Endothelial cell (in vitro differentiated cells): ENCODE measurements around the gene RNF227. TPM values are rescaled to one million over a fixed set of nuclear protein-coding genes. Genes with fewer than 3 reads are reported as not detected.

ENCODE experiments used
- DNase-seq: peaks from one replicate; pipeline ENCODE4 v3.0.0; 2021; ENCODE audit warnings: low spot score
- H3K27ac Mint-ChIP-seq: one replicate; pipeline ENCODE4 v1.8.0; 2021; ENCODE audit warnings: mixed read lengths, inconsistent platforms; ENCODE audit not compliant: unreplicated experiment
- H3K27me3 Mint-ChIP-seq: one replicate; pipeline ENCODE4 v1.8.0; 2021; ENCODE audit warnings: mild to moderate bottlenecking, moderate library complexity, mixed read lengths, inconsistent platforms; ENCODE audit not compliant: unreplicated experiment
- H3K36me3 Mint-ChIP-seq: one replicate; pipeline ENCODE4 v1.8.0; 2021; ENCODE audit warnings: mild to moderate bottlenecking, low read depth, mixed read lengths, inconsistent platforms; ENCODE audit not compliant: unreplicated experiment
- H3K4me1 Mint-ChIP-seq: one replicate; pipeline ENCODE4 v1.8.0; 2021; ENCODE audit warnings: mild to moderate bottlenecking, mixed read lengths, inconsistent platforms; ENCODE audit not compliant: unreplicated experiment
- H3K4me3 Mint-ChIP-seq: one replicate; pipeline ENCODE4 v1.8.0; 2021; ENCODE audit warnings: mild to moderate bottlenecking, mixed read lengths, inconsistent platforms; ENCODE audit not compliant: unreplicated experiment
- H3K9me3 Mint-ChIP-seq: one replicate; pipeline ENCODE4 v1.8.0; 2021; ENCODE audit warnings: mixed read lengths, inconsistent platforms; ENCODE audit not compliant: unreplicated experiment
- CTCF ChIP-seq: fragments of 200-600 bp; sonication (generic); IDR thresholded peaks from one replicate; pipeline ENCODE4 v1.5.0; 2021; ENCODE audit warnings: antibody characterized with exemption; ENCODE audit not compliant: unreplicated experiment
- total RNA-seq: library from RNA; stranded (reverse); fragmentation: NEBNext Ultra II Directional; extraction: Animal tissue kit (Norgen Biotek cat#: 25700); gene quantifications from one replicate; pipeline ENCODE4 v1.2.1, GENCODE V29; 2021; ENCODE audit not compliant: unreplicated experiment

RNF227 gene
- total RNA-seq, 1 donor from 2014 or later, result 0.77 TPM

DNA sequence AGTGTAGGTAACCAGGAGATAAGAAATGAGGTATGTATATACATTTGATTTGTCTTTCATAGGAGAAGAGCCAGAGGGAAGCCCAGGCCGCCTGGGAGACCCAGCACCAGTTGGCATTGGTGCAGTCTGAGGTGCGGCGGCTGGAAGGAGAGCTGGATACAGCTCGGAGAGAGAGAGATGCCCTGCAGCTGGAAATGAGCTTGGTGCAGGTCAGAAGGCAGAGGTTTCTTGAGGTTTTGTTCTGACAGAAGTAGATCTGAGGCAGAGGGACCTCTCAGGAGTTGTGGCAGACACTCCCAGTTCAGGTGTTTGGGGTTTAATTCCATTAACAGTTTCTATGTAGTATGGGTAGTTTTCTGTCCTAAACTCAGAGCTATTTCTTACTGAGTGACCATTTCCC lies 23.9 kb upstream of the RNF227 start:
- no peak overlapping the region for H3K27ac Mint-ChIP-seq
- no peaks in the 10 kb centered on the region for H3K9me3 Mint-ChIP-seq
- DNase-seq, result no peak
- peak overlapping the region; percentile 61 for H3K4me3 Mint-ChIP-seq
- H3K4me1 Mint-ChIP-seq, result no peaks in the 10 kb centered on the region
- peaks cover 2% of the 10 kb centered on the region for H3K27me3 Mint-ChIP-seq
- H3K36me3 Mint-ChIP-seq, result peaks cover 35% of the 10 kb centered on the region
- no peak for TF ChIP-seq CTCF

DNA sequence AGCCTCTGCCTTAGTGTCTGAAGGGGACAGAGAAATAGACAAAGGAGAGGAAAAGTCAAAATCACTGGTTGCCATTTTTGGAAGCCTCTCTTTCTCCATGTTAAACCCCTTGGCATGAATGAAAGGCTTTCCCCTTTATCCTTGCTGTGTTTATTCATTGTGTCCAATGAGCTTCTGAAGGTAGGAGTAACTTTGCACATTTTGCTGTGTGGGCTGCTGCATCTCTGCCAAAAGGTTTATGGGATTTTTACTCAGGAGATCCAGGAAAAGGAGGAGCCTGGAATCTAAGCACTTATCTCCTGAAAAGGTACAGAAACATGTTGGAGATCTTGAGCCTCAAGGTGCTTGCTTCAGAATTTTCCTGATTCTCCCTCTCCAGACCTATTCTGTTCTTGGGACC lies 19.8 kb upstream of the RNF227 start:
- no peaks in the 10 kb centered on the region for H3K9me3 Mint-ChIP-seq
- no peak overlapping the region for H3K4me3 Mint-ChIP-seq
- H3K4me1 Mint-ChIP-seq, result peaks cover 23% of the 10 kb centered on the region
- H3K27ac Mint-ChIP-seq, result no peak overlapping the region
- peaks cover 23% of the 10 kb centered on the region for H3K36me3 Mint-ChIP-seq
- no peak for TF ChIP-seq CTCF
- DNase-seq, result no peak
- peaks cover 5% of the 10 kb centered on the region for H3K27me3 Mint-ChIP-seq

- peak; percentile 24 for DNase-seq
- H3K4me1 Mint-ChIP-seq, result peaks cover 26% of the 10 kb centered on the region
- H3K36me3 Mint-ChIP-seq, result peaks cover 14% of the 10 kb centered on the region
- H3K27me3 Mint-ChIP-seq, result peaks cover 11% of the 10 kb centered on the region
- no peak for TF ChIP-seq CTCF
- H3K27ac Mint-ChIP-seq, result no peak overlapping the region
- no peaks in the 10 kb centered on the region for H3K9me3 Mint-ChIP-seq
- H3K4me3 Mint-ChIP-seq, result peak overlapping the region; percentile 100
These were observed 16.9 kb upstream of the RNF227 start for GRCh38 chr17:7932949-7933348.

DNA sequence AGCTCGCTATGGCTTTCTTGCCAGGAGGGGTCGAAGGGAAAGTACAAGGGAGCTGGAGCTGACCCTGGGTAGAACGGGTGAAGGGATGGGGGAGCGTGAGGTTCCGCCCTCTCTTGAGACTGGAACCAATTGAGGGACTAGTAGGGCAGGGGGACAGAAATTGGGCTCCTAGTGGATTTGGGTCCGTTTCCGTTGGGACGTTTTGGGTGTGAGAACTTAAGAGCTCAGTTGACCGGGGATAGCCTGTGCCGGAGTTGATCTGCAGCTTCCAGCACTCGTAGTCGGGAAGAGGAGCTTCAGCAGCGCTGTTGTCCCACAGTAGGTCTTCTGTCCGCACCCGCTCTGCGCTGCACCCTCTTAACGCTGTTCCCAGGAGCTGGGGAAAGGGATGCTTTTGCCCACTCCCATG lies 16.4 kb upstream of the RNF227 start:
- no peak for DNase-seq
- Mint-ChIP-seq H3K4me1 (peaks cover 28% of the 10 kb centered on the region), H3K36me3 (peaks cover 16% of the 10 kb centered on the region), H3K27me3 (peaks cover 13% of the 10 kb centered on the region), H3K27ac (peak overlapping the region; percentile 74), H3K4me3 (peak overlapping the region; percentile 100), H3K9me3 (no peaks in the 10 kb centered on the region)
- TF ChIP-seq CTCF, result no peak

DNA sequence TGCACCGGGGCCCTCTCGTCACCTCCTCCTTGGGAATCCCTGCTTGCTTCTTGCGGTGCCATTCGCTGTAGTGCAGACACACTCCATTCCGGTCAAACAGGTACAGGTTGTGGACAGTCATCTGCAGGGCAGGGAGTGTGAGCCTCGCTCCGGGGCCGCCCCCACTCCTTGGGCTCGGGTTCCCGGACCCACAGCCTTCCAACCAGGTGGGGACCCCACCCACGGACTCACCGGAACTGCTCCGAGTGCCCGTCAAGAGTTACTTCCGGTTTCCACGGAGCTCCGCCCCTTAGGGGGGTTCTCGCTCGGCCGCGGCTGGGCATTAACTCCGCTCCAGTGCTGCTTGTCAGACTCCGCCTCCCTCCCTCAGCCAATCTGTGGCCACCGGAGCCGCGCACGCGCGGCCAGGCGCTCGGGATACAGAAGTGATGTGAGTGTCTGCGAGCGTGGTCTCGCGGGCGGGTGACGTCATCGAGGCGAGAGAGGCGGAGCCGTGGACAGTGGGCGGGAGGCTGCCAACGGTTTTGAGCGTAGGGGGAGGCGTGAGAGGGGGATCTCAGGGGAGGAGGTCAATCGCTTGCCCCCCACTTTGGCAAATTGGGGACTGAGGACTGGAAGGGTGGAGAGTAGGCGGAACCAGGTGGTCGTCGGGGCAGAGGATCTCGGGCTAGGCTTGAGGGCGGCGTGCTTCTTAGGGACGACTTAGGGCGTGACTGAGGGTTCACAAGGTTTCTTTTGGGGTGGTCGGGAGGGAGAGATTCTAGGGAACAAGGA lies 15.8 kb upstream of the RNF227 start, which contains the start of the genes CNTROB and TRAPPC1:
TSS of gene CNTROB (plus strand) at position 498 of the 774 bp plus-strand sequence. CDS start 874 bp downstream, outside the sequence.
TSS of gene TRAPPC1 (minus strand) at position 238 of the 774 bp plus-strand sequence. CDS start at position 121, 117 bp downstream.
- Mint-ChIP-seq H3K9me3 (no peaks in the 10 kb centered on the region), H3K27me3 (peaks cover 13% of the 10 kb centered on the region), H3K27ac (peak within 1 kb of the TSS; percentile 74), H3K4me3 (peak within 1 kb of the TSS; percentile 100), H3K4me1 (peaks cover 31% of the 10 kb centered on the region), H3K36me3 (peaks cover 13% of the 10 kb centered on the region)
- DNase-seq, result peak; percentile 99
- TF ChIP-seq CTCF, result no peak
